GM10266 (cell line): ENCODE results near the gene ZNF446.

Experiments used
- DNase-seq: peaks from one replicate; pipeline ENCODE4 v3.0.0; 2012; ENCODE audit errors: extremely low spot score
- TF ChIP-seq, protein P1 (sequence below): IDR thresholded peaks from 2 replicates; pipeline ENCODE4 v1.5.1; 2012; ENCODE audit warnings: mild to moderate bottlenecking, low read depth; ENCODE audit not compliant: control insufficient read depth, insufficient read depth; ENCODE audit errors: missing control alignments

ZNF446 gene

DNA sequence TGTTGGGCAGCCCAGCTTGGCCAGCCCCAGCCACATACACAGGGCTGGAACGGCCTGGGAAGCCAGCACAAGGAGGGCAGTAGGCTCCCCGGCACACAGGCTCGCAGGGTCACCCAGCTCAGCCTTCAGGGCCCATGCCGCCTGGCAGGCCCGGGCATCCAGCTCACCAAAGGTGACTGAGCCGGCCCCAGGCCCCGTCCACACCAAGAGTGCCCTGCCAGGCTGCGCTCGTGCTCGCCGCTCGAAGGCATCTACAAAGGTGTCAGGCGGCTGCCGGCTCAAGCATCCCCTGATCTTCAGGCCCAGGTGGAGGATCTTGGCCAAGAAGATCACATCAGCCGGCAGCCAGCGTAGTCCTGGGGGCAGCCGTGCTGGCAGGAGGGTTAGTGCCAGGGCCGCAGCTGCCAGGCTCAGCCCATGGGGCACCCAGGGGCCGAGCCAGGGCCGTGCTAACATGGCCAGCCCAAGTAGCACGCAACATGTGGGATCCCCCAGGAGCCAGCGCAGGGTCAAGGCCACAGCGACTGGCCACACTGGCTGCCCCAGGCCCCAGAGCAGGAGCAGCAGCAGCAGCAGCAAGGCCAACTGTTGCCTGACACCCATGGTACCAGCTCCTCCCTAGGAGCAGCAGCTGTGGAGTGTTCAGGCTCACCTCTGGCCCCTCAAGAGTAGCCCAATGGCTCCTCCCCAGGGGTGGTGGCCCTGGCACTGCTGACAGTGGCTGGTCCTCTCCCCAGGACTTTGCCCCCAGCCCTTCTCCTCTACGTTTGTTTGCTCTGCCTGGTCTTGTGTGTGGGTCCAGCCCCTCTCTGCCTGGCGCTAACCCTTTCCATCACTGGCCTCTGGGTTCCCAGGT lies 35.4 kb downstream of the ZNF446 start, which contains the start of gene SLC27A5:
Gene SLC27A5 (minus strand): TSS at position 640 of the 856 bp plus-strand sequence. CDS start 37 bp downstream, at position 603.
- no peak for DNase-seq
- TF ChIP-seq, protein P1, sequence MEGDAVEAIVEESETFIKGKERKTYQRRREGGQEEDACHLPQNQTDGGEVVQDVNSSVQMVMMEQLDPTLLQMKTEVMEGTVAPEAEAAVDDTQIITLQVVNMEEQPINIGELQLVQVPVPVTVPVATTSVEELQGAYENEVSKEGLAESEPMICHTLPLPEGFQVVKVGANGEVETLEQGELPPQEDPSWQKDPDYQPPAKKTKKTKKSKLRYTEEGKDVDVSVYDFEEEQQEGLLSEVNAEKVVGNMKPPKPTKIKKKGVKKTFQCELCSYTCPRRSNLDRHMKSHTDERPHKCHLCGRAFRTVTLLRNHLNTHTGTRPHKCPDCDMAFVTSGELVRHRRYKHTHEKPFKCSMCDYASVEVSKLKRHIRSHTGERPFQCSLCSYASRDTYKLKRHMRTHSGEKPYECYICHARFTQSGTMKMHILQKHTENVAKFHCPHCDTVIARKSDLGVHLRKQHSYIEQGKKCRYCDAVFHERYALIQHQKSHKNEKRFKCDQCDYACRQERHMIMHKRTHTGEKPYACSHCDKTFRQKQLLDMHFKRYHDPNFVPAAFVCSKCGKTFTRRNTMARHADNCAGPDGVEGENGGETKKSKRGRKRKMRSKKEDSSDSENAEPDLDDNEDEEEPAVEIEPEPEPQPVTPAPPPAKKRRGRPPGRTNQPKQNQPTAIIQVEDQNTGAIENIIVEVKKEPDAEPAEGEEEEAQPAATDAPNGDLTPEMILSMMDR: no peak

GRCh38 chr19:58513213-58513693 lies 37.1 kb downstream of the ZNF446 start:
- no peak for DNase-seq

DNA sequence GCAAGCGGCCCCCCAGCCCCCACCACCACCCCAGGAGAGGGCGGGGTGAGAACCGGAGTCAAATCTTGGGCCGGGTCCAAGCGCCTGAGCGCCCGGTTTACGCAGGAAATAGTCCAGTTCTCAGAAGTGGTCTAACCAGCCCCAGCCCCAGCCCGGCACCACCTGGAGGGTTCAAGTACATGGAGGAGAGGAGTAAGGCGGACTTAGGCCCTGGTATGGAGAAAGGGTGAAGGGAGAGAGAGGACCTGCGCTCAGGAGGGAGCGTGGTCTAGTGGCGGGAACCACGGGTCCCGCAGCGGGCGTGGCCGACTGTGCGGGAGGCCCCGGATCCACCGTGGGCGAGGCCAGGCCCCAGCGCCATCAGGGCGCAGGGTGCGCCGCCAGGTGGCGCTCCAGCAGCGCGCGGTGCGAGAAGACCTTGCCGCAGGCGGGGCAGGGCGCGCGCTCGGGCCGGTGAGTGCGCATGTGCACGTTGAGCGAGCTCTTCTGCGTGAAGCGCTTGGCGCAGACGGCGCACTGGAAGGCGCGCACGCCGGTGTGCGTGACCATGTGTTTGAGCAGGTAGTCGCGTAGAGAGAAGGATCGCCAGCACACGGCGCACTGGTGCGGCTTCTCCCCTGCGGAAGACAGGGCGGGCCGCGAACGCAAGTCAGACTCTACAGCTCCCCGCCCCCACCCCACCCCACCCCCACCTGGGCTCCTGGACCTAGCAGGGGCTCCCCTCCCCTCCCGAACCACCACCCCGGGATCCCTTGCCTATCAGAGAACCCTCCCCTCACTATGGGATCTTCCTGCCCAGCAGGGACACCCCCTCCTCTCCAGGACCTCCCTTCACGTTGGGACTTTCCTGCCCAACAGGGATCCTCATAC lies 37.8 kb downstream of the ZNF446 start:
- peak; percentile 97 for DNase-seq
- TF ChIP-seq, protein P1: peak; percentile 98

More at GRCh38 chr19:58513213-58513693, 37.1 kb downstream of the ZNF446 start:
- TF ChIP-seq, protein P1: no peak

DNA sequence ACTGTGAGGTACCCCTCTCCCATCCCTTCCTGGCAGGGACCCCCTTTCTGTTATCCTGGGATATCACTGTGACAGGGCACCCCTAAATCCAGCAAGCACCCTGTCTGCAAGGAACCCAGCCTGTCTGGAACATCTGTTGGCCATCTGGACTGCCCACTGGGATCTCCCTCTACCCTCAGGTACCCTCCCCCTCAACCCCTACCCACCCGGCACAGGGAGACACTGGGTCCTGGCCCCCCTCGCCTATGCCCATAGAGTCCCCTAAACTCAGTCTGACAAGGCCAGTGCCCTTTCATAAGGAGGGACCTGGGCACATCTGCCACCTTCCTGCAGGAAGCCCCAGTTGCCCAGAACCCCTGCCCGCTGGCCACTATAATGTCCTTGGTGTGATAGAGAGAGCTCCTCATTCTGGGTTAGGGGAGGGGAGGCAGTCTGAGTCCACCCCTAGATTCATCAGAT lies 38.4 kb downstream of the ZNF446 start:
- TF ChIP-seq, protein P1: no peak
- DNase-seq: no peak

DNA sequence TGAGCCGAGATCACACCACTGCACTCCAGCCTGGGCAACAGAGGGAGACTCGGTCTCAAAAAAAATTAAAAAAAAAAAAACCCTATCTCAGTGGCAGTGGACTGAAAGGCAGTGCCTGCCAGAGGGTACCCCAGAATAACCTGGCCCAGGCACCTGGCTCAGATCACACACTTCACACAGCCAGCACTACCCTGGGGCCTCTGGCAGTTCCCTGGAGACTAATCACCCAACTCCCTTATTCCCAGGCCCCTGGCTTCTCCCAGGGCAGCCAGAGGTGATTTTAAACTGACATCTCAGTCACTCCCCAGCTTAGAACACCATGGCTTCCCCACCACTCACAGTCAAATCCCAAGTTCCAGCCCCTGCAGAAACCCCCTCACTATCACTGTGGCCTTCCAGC lies 39.1 kb downstream of the ZNF446 start:
- TF ChIP-seq, protein P1: no peak
- no peak for DNase-seq

DNA sequence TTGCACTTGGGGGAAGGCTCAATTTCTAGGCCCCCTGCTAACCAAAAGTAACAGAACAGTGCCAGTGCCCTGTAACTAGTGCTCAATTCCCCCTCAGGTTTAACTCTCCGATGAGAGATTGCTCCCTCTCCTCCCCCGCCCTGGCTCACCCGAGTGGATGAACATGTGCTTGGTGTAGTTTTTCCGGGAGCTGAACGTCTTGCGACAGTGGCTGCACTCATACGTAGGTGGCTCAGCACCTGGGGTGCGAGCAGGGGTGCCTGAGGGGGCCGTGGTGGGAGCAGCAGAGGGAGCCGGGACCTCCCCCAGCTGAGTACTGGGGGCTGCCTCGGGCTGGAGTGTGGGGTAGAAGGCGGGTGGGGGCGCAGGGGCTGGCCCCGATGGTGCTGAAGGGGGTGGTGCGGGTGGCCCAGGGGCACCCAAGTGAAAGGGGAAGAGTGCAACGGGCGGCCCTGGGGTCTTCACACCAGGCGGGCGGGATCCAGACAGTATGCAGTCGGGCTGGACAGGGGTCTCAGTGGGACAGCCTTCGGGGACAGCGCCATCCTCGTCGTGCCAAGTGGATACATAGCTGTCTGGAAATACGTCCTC lies 40.2 kb downstream of the ZNF446 start:
- DNase-seq: no peak
- TF ChIP-seq, protein P1: no peak
